ENCODE results near the gene EIF2A. TPM values are rescaled to one million over a fixed set of nuclear protein-coding genes. Genes with fewer than 3 reads are reported as not detected.

EIF2A gene
- total and polyA plus RNA-seq, 9 of the 15 experiments (the other 6 are each of a cell fraction or from before 2014, with no cell fraction given): 106 to 192 (median 168) TPM

- TF ChIP-seq ATF7 (IDR thresholded peaks at IDR 0.05) (no peak), ZNF586 (CRISPR knock-in tag; conservative IDR thresholded peaks at IDR 0.05) (no peak)
These were observed 11.4 kb upstream of the EIF2A start (continued) for GRCh38 chr3:150535204-150535603.

- no peaks in the 10 kb centered on the region for H3K27me3 ChIP-seq (ENCODE audit: control insufficient read depth in 2 of 2, insufficient read depth in 2 of 2, low read length in 2 of 2)
- peaks cover 25% of the 10 kb centered on the region for H3K36me3 ChIP-seq (ENCODE audit: control insufficient read depth, insufficient read depth, low read length)
- H3K79me2 ChIP-seq (ENCODE audit: control insufficient read depth, insufficient read depth, low read length): peaks cover 8% of the 10 kb centered on the region
- H3K9ac ChIP-seq (ENCODE audit: insufficient read depth in 1 of 2, low read depth in 2 of 2, low read length in 2 of 2): no peak overlapping the region
- H3K4me2 ChIP-seq (ENCODE audit: insufficient read depth, low read length): no peak overlapping the region
- no peak overlapping the region for H3K27ac ChIP-seq (ENCODE audit: extremely low read depth, low read depth, low read length)
- 50% methylated on average over 10 of the region's 10 CpGs for whole genome bisulfite sequencing (ENCODE audit: insufficient coverage, low coverage, missing lambda C conversion rate)
- no peak for DNase-seq (ENCODE audit: extremely low read depth in 1 of 4, low spot score in 3 of 4)
- CTCF ChIA-PET (ENCODE audit: low intra/inter-chr PET ratio): no interaction called here
- no peak overlapping the region for H3K4me3 ChIP-seq
- peak; percentile 44 for ATAC-seq
- BruUV-seq (replicated peaks): no TSS peak
- no peak for TF ChIP-seq PTTG1 (tag; IDR thresholded peaks at IDR 0.05; ENCODE audit: low read depth)
- TF ChIP-seq IFI16 (CRISPR knock-in tag; IDR thresholded peaks at IDR 0.05): no peak
- TF ChIP-seq CREB1 (IDR thresholded peaks at IDR 0.05): no peak
- TF ChIP-seq CREB1 (CRISPR knock-in tag; IDR thresholded peaks at IDR 0.05): no peak
- no peak for TF ChIP-seq E2F1 (CRISPR knock-in tag; IDR thresholded peaks at IDR 0.05)
- no peak for TF ChIP-seq SMARCA5 (IDR thresholded peaks at IDR 0.05)
- no peak for TF ChIP-seq SREBF2 (CRISPR knock-in tag; IDR thresholded peaks at IDR 0.05)
- peak; percentile 22 for TF ChIP-seq C11orf30 (IDR thresholded peaks at IDR 0.05; ENCODE audit: low read depth)
- TF ChIP-seq MEIS2 (IDR thresholded peaks at IDR 0.05; ENCODE audit: partially characterized antibody): peak; percentile 8
- TF ChIP-seq NR1H2 (CRISPR knock-in tag; IDR thresholded peaks at IDR 0.05): no peak
- intact Hi-C loops (cut with micrococcal nuclease): no loop called here
- in situ Hi-C loops (cut with MboI): loop anchor here (25.0 kb wide), 1 partner anchor 324 kb away; no protein-coding TSS in a partner anchor
- H2AFZ ChIP-seq (ENCODE audit: low read depth, low read length): no peak overlapping the region
- FAIRE-seq: peak; percentile 11
- H3K4me1 ChIP-seq (replicated peaks in 1 of 2; ENCODE audit: control insufficient read depth in 2 of 2, insufficient read depth in 2 of 2, low read length in 2 of 2): no peaks in the 10 kb centered on the region
- POLR2A ChIA-PET: interaction anchor here (0.6 to 1.9 kb wide), 6 partner anchors 8 to 50 kb away, joined by 3 to 10 read pairs (median 3); partner anchors contain the start of genes EIF2A and SERP1
- no peaks in the 10 kb centered on the region for H3K9me1 ChIP-seq (ENCODE audit: control insufficient read depth, insufficient read depth, low read length)
- no peaks in the 10 kb centered on the region for H3K9me3 ChIP-seq (replicated peaks; ENCODE audit: control insufficient read depth, insufficient read depth, low read depth, low read length)
- H4K20me1 ChIP-seq (replicated peaks; ENCODE audit: control insufficient read depth, insufficient read depth, low read length): no peaks in the 10 kb centered on the region
These were observed 8.0 kb upstream of the EIF2A start for GRCh38 chr3:150538324-150539208.
